ENCODE data around the gene RAB3GAP1. TPM values are rescaled to one million over a fixed set of nuclear protein-coding genes. Genes with fewer than 3 reads are reported as not detected.

The RAB3GAP1 gene
- total RNA-seq, 3 donors from 2014 or later (not counting 1 experiment from before 2014, with no cell fraction given): 9.6 to 12.6 (median 9.8) TPM

- Mint-ChIP-seq H3K27ac (no peak overlapping the region), H3K9me3 (no peaks in the 10 kb centered on the region), H3K4me1 (no peaks in the 10 kb centered on the region), H3K4me3 (no peak overlapping the region), H3K36me3 (no peaks in the 10 kb centered on the region), H3K27me3 (ENCODE audit: low read depth in 2 of 2) (peaks cover 20 to 23% of the 10 kb centered on the region in 2 donors)
- WGBS (ENCODE audit: insufficient coverage): 88% methylated on average over 1 of the region's 1 CpG
- Histone ChIP-seq H3K9me3 (ENCODE audit: control insufficient read depth, insufficient read depth, low read length) (no peaks in the 10 kb centered on the region), H3K4me1 (ENCODE audit: control insufficient read depth, insufficient read depth, low read length) (no peaks in the 10 kb centered on the region), H3K4me3 (ENCODE audit: low read length) (no peak overlapping the region), H3K27ac (ENCODE audit: low read length) (no peak overlapping the region), H3K36me3 (ENCODE audit: control insufficient read depth, insufficient read depth, low read length) (no peaks in the 10 kb centered on the region), H3K27me3 (ENCODE audit: control insufficient read depth, insufficient read depth, low read length) (no peaks in the 10 kb centered on the region)
- ATAC-seq (no peak), DNase-seq (no peak)
- TF ChIP-seq, protein P1, sequence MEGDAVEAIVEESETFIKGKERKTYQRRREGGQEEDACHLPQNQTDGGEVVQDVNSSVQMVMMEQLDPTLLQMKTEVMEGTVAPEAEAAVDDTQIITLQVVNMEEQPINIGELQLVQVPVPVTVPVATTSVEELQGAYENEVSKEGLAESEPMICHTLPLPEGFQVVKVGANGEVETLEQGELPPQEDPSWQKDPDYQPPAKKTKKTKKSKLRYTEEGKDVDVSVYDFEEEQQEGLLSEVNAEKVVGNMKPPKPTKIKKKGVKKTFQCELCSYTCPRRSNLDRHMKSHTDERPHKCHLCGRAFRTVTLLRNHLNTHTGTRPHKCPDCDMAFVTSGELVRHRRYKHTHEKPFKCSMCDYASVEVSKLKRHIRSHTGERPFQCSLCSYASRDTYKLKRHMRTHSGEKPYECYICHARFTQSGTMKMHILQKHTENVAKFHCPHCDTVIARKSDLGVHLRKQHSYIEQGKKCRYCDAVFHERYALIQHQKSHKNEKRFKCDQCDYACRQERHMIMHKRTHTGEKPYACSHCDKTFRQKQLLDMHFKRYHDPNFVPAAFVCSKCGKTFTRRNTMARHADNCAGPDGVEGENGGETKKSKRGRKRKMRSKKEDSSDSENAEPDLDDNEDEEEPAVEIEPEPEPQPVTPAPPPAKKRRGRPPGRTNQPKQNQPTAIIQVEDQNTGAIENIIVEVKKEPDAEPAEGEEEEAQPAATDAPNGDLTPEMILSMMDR (IDR thresholded peaks at IDR 0.05): no peak
- intact Hi-C loops (cut with micrococcal nuclease): no loop called here
Measured at GRCh38 chr2:135021618-135022017, 30.5 kb upstream of the RAB3GAP1 start.

DNA sequence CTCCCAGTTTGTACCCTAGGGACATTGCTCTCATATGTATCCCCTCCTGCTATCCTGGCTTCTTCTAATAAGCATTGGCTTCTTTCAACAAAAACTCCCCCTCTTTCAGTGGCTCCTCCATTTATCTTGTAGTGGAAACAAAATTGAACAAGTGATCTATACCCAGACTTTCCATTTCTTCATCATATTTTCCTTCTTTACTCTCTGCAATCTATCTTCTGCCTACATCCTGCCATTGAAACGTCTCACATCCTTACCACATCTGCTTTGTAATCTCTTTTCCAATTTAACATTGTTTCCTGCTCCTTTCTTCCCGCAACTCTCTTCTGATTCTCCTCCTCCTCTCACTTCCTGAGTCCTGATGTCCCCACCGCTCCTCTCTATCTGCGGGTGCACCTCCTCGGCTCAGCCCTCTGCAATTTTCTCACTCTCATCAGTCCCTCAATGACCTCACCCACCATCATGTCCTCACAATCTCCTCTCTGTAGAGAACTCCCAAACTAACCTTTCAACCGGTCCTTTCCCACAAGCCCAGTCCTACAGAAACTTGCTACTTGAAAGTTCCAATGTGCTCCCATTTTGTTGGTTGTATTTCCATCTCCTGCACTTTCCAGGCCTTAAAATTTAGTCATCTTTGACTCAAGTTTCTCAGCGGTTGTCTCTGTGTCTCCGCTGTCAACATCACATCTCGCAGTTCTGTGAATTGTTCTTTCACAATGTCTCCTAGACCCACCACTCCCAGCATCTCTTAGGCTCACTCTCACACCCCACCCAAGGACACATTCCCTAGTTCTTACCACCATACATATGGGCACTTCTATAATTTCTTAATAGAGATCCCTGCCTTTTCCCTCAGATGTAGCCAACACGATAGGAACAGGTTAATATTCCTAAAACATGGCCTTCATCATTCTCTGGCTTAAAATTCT lies 28.9 kb upstream of the RAB3GAP1 start:
- Mint-ChIP-seq H3K27ac (no peak overlapping the region), H3K4me1 (no peaks in the 10 kb centered on the region), H3K36me3 (no peaks in the 10 kb centered on the region), H3K27me3 (ENCODE audit: low read depth in 2 of 2) (peaks cover 23 to 27% of the 10 kb centered on the region in 2 donors), H3K9me3 (no peaks in the 10 kb centered on the region), H3K4me3 (no peak overlapping the region)
- ATAC-seq (no peak), DNase-seq (no peak)
- H3K27me3 ChIP-seq (ENCODE audit: control insufficient read depth, insufficient read depth, low read length): no peaks in the 10 kb centered on the region
- TF ChIP-seq, protein P1 (IDR thresholded peaks at IDR 0.05): no peak
- H3K4me3 ChIP-seq (ENCODE audit: low read length): no peak overlapping the region
- no peaks in the 10 kb centered on the region for H3K36me3 ChIP-seq (ENCODE audit: control insufficient read depth, insufficient read depth, low read length)
- no peak overlapping the region for H3K27ac ChIP-seq (ENCODE audit: low read length)
- no peaks in the 10 kb centered on the region for H3K4me1 ChIP-seq (ENCODE audit: control insufficient read depth, insufficient read depth, low read length)
- WGBS (ENCODE audit: insufficient coverage): 83% methylated on average over 10 of the region's 10 CpGs
- no peaks in the 10 kb centered on the region for H3K9me3 ChIP-seq (ENCODE audit: control insufficient read depth, insufficient read depth, low read length)
- intact Hi-C loops (cut with micrococcal nuclease): no loop called here

DNA sequence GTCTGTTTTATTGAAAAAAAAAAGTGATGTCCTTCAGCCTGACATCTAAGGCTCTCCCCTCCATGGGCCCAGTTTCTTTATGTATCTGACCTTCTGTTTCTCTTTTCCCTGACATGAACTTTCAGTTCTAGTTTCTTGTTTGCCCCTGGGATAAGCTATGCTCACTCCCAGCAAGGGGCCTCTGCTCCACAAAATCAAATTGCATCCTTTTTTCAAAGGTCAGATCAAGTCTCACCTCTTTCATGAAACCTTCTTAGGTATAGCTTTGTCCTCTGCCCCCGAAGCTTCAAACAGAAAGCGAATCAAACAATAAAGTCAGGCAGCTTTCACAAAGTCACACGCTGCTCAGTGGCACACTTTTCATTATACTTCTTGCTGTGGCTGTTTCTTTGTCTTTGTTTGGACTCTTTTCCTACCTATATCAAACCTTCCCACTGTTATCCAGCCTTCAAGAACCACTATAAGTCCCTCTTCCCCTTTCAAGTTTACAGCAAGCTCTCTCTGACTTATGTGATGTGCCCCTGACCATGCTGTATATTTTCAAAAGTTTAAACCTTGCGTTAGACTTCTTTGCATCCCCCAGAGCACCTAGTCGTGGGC lies 28.1 kb upstream of the RAB3GAP1 start:
- Histone ChIP-seq H3K4me1 (ENCODE audit: control insufficient read depth, insufficient read depth, low read length) (no peaks in the 10 kb centered on the region), H3K27me3 (ENCODE audit: control insufficient read depth, insufficient read depth, low read length) (no peaks in the 10 kb centered on the region), H3K4me3 (ENCODE audit: low read length) (no peak overlapping the region), H3K27ac (ENCODE audit: low read length) (no peak overlapping the region), H3K9me3 (ENCODE audit: control insufficient read depth, insufficient read depth, low read length) (no peaks in the 10 kb centered on the region), H3K36me3 (ENCODE audit: control insufficient read depth, insufficient read depth, low read length) (no peaks in the 10 kb centered on the region)
- Mint-ChIP-seq H3K9me3 (no peaks in the 10 kb centered on the region), H3K4me3 (no peak overlapping the region), H3K36me3 (no peaks in the 10 kb centered on the region), H3K4me1 (no peaks in the 10 kb centered on the region), H3K27ac (no peak overlapping the region), H3K27me3 (ENCODE audit: low read depth in 2 of 2) (peaks cover 23 to 27% of the 10 kb centered on the region in 2 donors)
- DNase-seq (no peak), ATAC-seq (no peak)
- intact Hi-C loops (cut with micrococcal nuclease): no loop called here
- WGBS (ENCODE audit: insufficient coverage): 89% methylated on average over 5 of the region's 5 CpGs
- TF ChIP-seq, protein P1 (IDR thresholded peaks at IDR 0.05): no peak

Measured in natural killer cell (primary cell).